Calu3 (cell line): Measurements from ENCODE around the gene RETREG3. TPM values are rescaled to one million over a fixed set of nuclear protein-coding genes. Genes with fewer than 3 reads are reported as not detected.

Experiments
- BruUV-seq: library from RNA; stranded (reverse); fragments of 400-500 nt; replicated peaks from 2 replicates; lab custom pipeline; 2021; lab: Mats Ljungman, UMichigan
- CTCF ChIA-PET: fragments of 300-600 bp; sonication (Branson Sonifier 250); formaldehyde crosslinking; loops from one replicate; lab custom pipeline; 2022; ENCODE audit warnings: antibody characterized with exemption; lab: Charles Lee
- DNase-seq: peaks from one replicate; pipeline ENCODE4 v3.0.0; 2022
- H3K27ac Mint-ChIP-seq: one replicate; pipeline ENCODE4 v1.8.0; 2022; ENCODE audit warnings: mixed read lengths; ENCODE audit not compliant: unreplicated experiment
- H3K27me3 Mint-ChIP-seq: one replicate; pipeline ENCODE4 v1.8.0; 2022; ENCODE audit warnings: mixed read lengths; ENCODE audit not compliant: unreplicated experiment
- H3K36me3 Mint-ChIP-seq: one replicate; pipeline ENCODE4 v1.8.0; 2022; ENCODE audit warnings: mild to moderate bottlenecking, moderate library complexity, mixed read lengths; ENCODE audit not compliant: insufficient read depth, unreplicated experiment
- H3K4me1 Mint-ChIP-seq: one replicate; pipeline ENCODE4 v1.8.0; 2022; ENCODE audit warnings: mild to moderate bottlenecking, low read depth, mixed read lengths; ENCODE audit not compliant: unreplicated experiment
- H3K4me3 Mint-ChIP-seq: one replicate; pipeline ENCODE4 v1.8.0; 2022; ENCODE audit warnings: mild to moderate bottlenecking, low read depth, moderate library complexity, mixed read lengths; ENCODE audit not compliant: unreplicated experiment
- H3K9me3 Mint-ChIP-seq: one replicate; pipeline ENCODE4 v1.8.0; 2022; ENCODE audit warnings: low read depth, mixed read lengths; ENCODE audit not compliant: unreplicated experiment
- intact Hi-C: fragments of 100-400 bp; cut with micrococcal nuclease; formaldehyde crosslinking; loops from one replicate; pipeline ENCODE4 v1.10.0; 2022; ENCODE audit not compliant: unreplicated experiment
- total RNA-seq: library from RNA; stranded (reverse); gene quantifications from 2 replicates; pipeline ENCODE4 v1.2.3, GENCODE V29; 2022
- TF ChIP-seq, protein P1 (sequence below): fragments of 200-600 bp; IDR thresholded peaks from one replicate; pipeline ENCODE4 v1.8.0; 2022; ENCODE audit warnings: antibody characterized with exemption; ENCODE audit not compliant: unreplicated experiment

RETREG3 gene
- total RNA-seq, 1 experiment from 2014 or later: 71.2 TPM

DNA sequence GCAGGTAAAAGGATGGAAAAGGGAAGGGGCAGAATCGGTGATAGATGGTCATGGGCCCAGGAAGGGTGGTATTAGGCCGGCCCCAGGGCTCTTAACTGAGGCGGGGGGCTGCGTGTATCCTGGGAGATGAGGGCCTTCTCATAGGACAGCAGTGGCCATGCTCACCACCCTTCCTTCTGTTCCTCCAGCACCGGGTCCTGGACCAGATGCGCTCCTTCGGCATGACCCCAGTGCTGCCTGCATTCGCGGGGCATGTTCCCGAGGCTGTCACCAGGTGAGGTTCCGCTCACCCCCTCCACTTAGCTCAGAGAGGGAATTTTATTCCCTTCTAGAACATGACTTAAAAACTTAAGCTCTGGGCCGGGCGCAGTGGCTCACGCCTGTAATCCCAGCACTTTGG lies 70.7 kb downstream of the RETREG3 start:
- Mint-ChIP-seq H3K9me3 (no peaks in the 10 kb centered on the region), H3K27me3 (no peaks in the 10 kb centered on the region), H3K4me3 (peak overlapping the region; percentile 94), H3K36me3 (peaks cover 75% of the 10 kb centered on the region), H3K4me1 (peaks cover 47% of the 10 kb centered on the region), H3K27ac (no peak overlapping the region)
- no peak for DNase-seq
- BruUV-seq: no TSS peak
- TF ChIP-seq, protein P1, sequence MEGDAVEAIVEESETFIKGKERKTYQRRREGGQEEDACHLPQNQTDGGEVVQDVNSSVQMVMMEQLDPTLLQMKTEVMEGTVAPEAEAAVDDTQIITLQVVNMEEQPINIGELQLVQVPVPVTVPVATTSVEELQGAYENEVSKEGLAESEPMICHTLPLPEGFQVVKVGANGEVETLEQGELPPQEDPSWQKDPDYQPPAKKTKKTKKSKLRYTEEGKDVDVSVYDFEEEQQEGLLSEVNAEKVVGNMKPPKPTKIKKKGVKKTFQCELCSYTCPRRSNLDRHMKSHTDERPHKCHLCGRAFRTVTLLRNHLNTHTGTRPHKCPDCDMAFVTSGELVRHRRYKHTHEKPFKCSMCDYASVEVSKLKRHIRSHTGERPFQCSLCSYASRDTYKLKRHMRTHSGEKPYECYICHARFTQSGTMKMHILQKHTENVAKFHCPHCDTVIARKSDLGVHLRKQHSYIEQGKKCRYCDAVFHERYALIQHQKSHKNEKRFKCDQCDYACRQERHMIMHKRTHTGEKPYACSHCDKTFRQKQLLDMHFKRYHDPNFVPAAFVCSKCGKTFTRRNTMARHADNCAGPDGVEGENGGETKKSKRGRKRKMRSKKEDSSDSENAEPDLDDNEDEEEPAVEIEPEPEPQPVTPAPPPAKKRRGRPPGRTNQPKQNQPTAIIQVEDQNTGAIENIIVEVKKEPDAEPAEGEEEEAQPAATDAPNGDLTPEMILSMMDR: no peak
- CTCF ChIA-PET: no interaction called here
- intact Hi-C loops: no loop called here

DNA sequence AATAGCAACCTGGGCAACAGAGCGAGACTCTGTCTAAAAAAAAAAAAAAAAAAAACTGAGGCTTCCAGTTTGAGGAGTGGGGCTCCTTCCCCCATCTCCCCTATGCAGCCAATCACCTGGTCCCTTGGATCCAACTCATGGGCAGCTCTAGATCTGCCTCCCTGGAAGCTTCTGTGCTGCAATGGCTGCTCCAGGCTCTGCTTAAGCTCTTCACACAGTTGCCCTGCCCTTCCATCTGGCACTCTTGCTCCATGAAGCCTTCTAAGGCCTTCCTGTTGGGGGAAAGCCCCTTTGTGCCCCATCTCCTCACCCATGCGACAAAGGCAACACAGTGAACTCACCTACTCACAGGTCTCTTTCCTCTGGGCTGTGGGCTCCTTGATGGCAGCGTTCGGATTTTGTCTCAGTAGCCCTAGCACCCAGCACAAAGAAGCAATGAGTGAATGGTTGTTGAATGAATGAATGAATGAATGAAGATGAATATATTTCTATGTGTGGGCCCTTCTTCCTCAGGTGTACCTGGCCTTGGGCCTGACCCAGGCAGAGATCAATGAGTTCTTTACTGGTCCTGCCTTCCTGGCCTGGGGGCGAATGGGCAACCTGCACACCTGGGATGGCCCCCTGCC lies 71.2 kb downstream of the RETREG3 start:
- no peaks in the 10 kb centered on the region for H3K9me3 Mint-ChIP-seq
- H3K4me3 Mint-ChIP-seq: peak overlapping the region; percentile 94
- TSS peak; percentile 43 for BruUV-seq
- CTCF ChIA-PET: interaction anchor here (0.6 to 2.9 kb wide), 3 partner anchors 10 to 18 kb away, joined by 3 to 11 read pairs (median 4); no protein-coding TSS in a partner anchor
- TF ChIP-seq, protein P1: no peak
- peaks cover 70% of the 10 kb centered on the region for H3K36me3 Mint-ChIP-seq
- peak overlapping the region; percentile 11 for H3K27ac Mint-ChIP-seq
- intact Hi-C loops: no loop called here
- H3K27me3 Mint-ChIP-seq: no peaks in the 10 kb centered on the region
- H3K4me1 Mint-ChIP-seq: peaks cover 51% of the 10 kb centered on the region
- no peak for DNase-seq

DNA sequence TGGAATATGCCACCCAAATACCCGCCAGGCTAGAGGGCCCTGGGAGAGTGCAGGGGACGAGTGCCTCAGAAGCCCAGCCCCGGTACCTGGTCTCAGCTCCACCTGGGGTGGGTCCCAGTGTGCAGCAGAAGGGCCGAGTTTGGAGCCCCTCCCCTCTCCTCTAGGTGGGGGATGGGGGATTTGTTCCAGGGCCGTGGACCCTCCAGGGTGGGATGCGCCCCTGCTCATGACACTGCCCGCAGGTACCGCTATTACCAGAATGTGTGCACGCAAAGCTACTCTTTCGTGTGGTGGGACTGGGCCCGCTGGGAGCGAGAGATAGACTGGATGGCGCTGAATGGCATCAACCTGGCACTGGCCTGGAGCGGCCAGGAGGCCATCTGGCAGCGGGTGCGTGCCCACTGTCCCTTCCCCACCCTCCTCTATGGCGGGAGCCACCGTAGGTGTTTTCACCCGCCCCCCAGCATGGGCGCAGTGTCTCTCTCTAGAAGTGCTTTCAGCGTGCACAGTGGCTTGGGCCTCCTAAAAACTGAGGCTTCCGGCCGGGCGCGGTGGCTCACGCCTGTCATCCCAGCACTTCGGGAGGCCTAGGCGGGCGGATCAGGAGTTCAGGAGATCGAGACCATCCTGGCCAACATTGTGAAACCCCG lies 71.9 kb downstream of the RETREG3 start:
- no peak for DNase-seq
- Mint-ChIP-seq H3K36me3 (peaks cover 65% of the 10 kb centered on the region), H3K27me3 (no peaks in the 10 kb centered on the region), H3K9me3 (no peaks in the 10 kb centered on the region), H3K27ac (peak overlapping the region; percentile 55), H3K4me3 (peak overlapping the region; percentile 94), H3K4me1 (peaks cover 51% of the 10 kb centered on the region)
- CTCF ChIA-PET: interaction anchor here (0.6 to 2.9 kb wide), 4 partner anchors 10 to 18 kb away, joined by 3 to 11 read pairs (median 6); no protein-coding TSS in a partner anchor
- TF ChIP-seq, protein P1: no peak
- intact Hi-C loops: no loop called here
- no TSS peak for BruUV-seq

DNA sequence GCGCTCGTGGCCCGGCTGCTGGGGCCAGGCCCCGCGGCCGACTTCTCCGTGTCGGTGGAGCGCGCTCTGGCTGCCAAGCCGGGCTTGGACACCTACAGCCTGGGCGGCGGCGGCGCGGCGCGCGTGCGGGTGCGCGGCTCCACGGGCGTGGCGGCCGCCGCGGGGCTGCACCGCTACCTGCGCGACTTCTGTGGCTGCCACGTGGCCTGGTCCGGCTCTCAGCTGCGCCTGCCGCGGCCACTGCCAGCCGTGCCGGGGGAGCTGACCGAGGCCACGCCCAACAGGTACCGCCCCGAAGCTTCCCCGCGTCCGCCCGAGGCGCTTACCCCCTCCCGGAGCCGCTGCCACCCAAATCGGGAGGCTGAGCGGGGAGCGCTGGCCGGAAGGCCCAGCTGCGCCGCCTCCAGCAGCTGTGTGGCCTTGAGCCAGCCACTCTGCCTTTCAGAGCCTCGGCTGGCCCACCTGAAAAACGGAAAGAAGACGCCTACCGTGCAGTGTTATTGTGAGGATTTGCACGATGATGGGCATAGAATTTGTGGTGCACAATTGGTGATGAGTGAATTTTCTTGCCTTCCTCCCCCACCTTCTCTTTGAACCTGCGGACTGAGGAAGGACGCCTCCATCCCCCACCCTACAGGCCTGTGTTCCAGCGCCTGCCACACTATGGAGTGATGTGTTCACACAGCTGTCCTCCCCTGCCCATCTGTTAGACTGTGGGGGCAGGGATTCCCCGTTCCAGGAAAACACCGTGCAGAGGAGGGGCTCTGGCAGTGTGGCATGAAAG lies 72.6 kb downstream of the RETREG3 start:
- BruUV-seq: no TSS peak
- Mint-ChIP-seq H3K9me3 (no peaks in the 10 kb centered on the region), H3K27me3 (no peaks in the 10 kb centered on the region), H3K4me1 (peaks cover 53% of the 10 kb centered on the region), H3K4me3 (peak overlapping the region; percentile 94), H3K36me3 (peaks cover 65% of the 10 kb centered on the region), H3K27ac (peak overlapping the region; percentile 55)
- DNase-seq: peak; percentile 93
- intact Hi-C loops: no loop called here
- TF ChIP-seq, protein P1: no peak
- CTCF ChIA-PET: interaction anchor here (0.7 to 2.9 kb wide), 9 partner anchors 9 to 635 kb away, joined by 3 to 11 read pairs (median 3); partner anchors contain the start of gene TUBG2
